A673 (cell line): ENCODE data around the gene NT5C2.

Source experiments
- CTCF ChIP-seq: fragments of 300-800, 200-600 bp; sonication (generic); conservative IDR thresholded peaks from 2 replicates; pipeline ENCODE4 v1.5.1; 2017; ENCODE audit warnings: low read depth, mild to moderate bottlenecking, antibody characterized with exemption, low read length, moderate library complexity, mixed read lengths
- EZH2 ChIP-seq: fragments of 200-600 bp; sonication (generic); IDR thresholded peaks from 2 replicates; pipeline ENCODE4 v1.6.1; 2017; ENCODE audit warnings: borderline replicate concordance, low read depth, mild to moderate bottlenecking, mixed read lengths, antibody characterized with exemption, low read length; ENCODE audit not compliant: poor library complexity, severe bottlenecking

GRCh38 chr10:103180491-103180890 lies 12.6 kb downstream of the NT5C2 start:
- no peak for TF ChIP-seq CTCF
- TF ChIP-seq EZH2, result no peak
